Limb (tissue), 2 donors: ENCODE results near the gene RNF17.

Source experiments
- DNase-seq, 2 donors: peaks; one replicate each; pipeline ENCODE4 v3.0.0-alpha.2; 2016; ENCODE audit errors: extremely low spot score in 2 of 2

The RNF17 gene

GRCh38 chr13:24851546-24851945, 87.6 kb downstream of the RNF17 start:
- no peak for DNase-seq

DNA sequence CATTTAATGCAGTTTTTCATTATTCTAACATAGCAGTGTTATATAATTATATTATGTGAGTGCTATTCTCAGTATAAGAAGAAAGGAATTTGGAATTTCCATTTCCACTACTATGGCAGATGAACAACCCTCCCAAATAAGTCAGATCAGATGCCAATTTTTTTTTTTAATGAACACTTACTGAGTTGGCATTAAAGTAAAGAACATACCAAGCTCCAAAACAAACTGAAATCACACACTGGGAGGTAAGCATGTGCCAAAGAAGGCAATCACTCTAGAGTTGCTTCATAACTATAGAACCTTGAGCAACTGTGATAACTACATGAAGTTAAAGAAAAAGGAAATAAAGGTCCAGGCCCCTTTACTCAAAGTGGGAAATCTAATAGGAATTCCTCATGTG, 90.3 kb downstream of the RNF17 start:
- no peak for DNase-seq

- DNase-seq: no peak
These were observed 95.0 kb downstream of the RNF17 start for GRCh38 chr13:24858953-24859352.

DNA sequence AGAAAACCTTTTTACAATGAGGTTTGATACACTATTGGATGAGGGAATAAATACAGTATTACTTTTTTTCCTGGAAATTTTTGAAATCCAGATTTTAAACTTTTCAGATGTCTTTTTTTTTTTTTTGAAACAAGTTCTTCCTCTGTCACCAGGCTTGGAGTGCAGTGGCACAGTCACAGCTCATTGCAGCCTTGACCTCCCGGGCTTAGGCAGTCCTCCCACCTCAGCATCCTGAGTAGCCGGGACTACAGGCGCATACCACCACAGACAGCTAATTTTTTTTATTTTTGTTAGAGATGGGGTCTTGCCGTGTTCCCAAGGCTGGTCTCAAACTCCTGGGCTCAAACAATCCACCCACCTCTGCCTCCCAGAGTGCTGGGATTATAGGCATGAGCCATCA, 96.8 kb downstream of the RNF17 start:
- DNase-seq: no peak

GRCh38 chr13:24861617-24862362, 97.8 kb downstream of the RNF17 start:
- DNase-seq: no peak

- no peak for DNase-seq
These were observed 100.0 kb downstream of the RNF17 start for GRCh38 chr13:24863748-24864540.

DNA sequence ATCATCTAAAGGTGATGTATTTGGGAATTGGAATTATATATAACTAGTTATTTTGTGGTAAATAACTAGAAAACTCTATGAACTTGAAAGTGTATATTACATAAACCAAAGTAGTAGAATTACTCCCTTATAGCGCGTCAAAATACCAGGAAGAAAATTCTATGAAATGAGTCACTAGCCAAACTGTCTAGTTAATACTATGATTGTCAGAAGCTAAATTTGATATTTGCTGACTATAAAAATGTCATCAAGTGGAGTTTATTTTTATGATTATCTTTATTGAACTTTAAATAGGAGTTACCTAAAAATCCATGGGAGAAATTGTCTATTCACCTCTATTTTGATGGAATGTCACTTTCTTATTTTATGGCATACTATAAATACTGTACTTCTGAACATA, 100.6 kb downstream of the RNF17 start:
- no peak for DNase-seq

GRCh38 chr13:24865163-24865953, 101.4 kb downstream of the RNF17 start:
- DNase-seq: peak in 1 of 2 donors; percentile 13

DNA sequence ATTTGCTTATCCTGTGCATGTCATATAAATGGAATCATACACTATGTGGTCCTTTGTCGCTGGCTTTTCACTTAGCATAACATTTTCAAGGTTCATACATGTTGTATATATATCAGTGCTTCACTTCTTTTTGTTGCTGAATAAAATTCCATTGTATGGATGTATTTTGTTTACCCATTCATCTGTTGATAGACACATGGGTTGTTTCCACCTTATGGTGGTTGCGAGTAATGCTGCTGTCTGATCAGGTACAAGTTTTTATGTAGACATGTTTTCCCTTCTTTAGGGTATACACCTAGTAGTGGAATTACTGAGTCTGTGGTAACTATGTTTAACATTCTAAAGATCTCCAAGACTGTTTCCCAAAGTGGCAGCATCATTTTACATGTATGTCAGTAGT, 102.5 kb downstream of the RNF17 start:
- DNase-seq: no peak

DNA sequence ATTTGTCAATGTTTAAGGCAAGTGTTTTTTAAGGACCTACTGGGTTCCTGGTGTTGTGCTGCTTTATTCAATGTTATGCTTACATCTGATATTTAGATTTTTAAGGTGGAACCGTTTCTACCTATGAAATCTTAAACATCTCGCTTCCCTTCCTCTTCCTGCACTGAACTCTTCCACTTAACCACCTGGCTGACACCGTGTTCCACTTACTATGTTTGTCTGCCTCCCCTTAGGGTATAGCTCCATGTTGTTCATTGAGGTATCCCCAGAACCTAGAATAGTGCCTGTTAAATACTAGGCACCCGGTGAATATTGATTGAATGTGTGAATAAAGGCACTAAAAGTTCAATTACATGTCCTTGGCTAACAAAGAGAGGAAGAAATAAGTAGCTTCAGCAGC, 104.9 kb downstream of the RNF17 start:
- DNase-seq: no peak

GRCh38 chr13:24870380-24870760, 106.4 kb downstream of the RNF17 start:
- DNase-seq: no peak

- no peak for DNase-seq
These were observed 111.6 kb downstream of the RNF17 start for GRCh38 chr13:24875566-24875965.

DNA sequence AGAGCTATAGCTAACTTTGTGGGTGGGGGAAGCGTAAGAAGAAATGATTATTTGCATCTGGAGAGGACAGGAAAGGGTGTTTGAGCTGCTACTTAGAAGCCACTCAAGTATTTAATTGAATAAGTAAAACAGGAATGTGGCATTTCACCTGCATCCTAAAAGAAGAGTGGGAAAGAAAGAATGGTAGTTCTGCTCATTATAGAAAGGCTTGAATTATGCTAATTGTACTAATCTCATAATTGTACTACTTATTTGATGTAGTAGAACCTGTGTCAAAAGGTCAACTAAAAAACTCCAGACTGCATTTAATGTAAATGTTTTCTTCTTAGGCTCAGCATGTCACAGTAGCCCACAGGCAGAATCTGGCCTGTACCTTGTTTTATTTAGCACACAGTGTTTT, 113.6 kb downstream of the RNF17 start:
- DNase-seq: no peak

DNA sequence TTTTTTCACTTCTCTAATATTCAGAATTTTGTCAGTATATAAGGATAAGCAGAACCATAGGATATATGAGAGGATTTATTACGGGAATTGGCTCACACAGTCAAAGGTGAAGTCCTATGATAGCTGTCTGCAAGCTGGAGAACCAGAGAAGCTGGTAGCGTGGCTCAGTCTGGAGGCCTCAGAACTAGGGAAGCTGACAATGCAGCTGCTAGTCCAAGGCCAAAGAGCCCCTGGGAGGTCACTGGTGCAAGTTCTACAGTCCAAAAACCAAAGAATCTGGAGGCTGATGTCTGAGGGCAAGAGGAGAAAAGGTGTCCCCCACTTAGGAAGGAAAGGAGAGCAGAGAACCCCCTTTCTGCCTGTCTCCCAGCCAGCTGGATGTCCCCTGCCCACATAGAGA, 114.4 kb downstream of the RNF17 start:
- DNase-seq: no peak

GRCh38 chr13:24882665-24883064, 118.7 kb downstream of the RNF17 start:
- DNase-seq: no peak

GRCh38 chr13:24887759-24888158, 123.8 kb downstream of the RNF17 start:
- DNase-seq: no peak

DNA sequence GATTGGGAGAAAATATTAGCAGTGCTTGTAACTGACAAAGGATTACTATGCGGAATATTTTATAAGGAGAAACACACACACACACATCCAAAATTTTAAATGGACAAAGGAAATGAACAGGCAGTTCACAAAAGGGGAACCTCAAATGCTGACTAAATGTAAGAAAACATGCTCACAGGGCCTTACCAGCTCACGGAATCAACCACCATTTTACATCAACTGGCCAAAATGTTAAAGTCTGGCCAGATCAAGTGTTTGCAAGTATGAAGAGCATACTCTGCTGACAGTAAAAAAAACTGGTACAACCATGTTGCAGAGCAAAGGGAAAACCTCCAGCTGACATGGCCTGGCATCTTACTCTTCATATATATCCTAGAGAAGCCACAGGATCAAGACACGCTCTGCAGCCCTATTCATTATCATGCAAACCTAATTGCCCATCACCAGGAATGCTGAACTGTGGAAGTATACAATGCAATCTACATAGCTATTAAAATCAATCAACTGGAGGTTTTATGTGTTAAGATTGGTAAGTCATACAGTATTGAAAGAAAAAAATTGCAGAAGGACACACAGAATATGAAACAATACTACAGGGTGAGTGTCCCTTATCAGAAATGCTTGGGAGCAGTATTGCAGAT, 124.4 kb downstream of the RNF17 start:
- no peak for DNase-seq

DNA sequence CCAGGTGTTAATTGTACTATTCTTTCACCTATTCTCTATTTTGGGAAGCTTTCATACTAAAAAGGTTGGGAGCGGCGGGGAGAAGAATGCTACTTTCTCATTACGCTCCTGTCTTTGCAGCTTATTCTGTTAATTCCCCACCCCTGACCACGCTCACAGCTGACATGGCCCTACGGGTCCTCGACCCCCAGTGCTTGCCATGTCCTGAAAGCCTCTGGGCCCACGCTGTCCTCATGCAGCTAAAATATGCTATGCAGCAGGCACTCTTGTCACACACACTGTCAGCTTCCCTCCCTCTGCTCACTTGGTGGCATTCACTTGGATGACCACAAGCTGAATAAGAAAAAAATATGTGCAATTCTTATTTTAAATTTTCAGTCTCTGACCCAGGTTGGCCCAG, 126.3 kb downstream of the RNF17 start:
- no peak for DNase-seq

DNA sequence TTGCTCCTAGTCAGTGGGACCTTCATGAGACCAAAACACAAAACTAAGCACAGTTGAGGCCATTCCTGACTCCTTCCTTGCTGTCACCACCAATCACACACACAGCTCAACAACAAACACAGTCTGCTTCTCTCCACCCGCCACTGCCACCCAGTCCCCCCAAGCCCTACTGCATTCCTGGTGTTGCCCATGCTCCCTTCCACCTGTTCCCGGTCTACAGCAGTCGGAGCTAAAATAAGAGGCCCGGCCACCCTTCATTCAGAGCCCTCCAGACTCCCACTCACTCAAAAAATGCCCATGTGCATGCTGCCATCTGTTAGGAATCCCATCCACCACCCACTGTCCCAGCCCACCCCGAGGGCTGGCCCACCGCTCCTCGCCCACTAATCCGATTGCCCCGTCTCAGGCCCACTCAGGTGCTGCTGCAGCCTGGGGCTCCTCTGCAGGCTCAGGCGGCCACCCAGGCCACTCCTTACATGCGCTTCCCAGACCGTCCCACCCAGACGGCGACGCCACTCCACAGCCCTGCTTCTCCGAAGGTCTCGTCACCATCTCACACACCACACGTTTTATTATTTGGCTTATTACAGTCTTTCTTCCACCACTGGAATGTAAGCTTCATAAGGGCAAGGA, 127.6 kb downstream of the RNF17 start:
- DNase-seq: no peak

GRCh38 chr13:24892829-24893228, 128.9 kb downstream of the RNF17 start:
- no peak for DNase-seq

DNA sequence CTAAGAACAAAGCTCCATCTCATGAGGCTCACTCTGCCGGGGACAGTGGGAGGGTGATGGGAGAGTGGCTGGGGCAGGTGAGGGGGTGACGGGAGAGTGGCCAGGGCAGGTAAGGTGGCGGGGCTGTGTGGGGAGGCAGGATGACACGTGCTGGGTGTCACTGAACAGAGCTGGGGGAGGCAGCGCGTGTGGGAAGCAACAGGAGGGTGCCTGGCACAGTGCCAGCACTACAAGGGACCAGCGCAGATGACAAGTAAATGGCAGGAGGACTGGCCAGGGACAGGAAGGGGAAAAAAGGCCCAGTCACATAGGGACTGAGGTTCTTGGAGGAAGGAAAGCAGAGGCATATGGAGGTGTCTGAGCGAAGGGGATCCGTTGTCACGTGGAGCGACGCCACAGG, 129.9 kb downstream of the RNF17 start:
- no peak for DNase-seq
